Cardiac muscle cell (in vitro differentiated cells and primary cell): Measurements from ENCODE around the gene BOLL. TPM values are rescaled to one million over a fixed set of nuclear protein-coding genes. Genes with fewer than 3 reads are reported as not detected.

Experiments used
- DNase-seq, 2 donors: peaks; one replicate each; pipeline versions ENCODE4 v3.0.0 to v3.0.0-alpha.2; 2010 to 2017; ENCODE audit warnings: low read depth in 1 of 2, low spot score in 1 of 2
- H3K27ac ChIP-seq: fragments of 200-600 bp; sonication (generic); 2 replicates; pipeline ENCODE4 v1.5.1; 2016
- H3K27me3 ChIP-seq: fragments of 200-600 bp; sonication (generic); 2 replicates; pipeline ENCODE4 v1.6.0; 2016; ENCODE audit warnings: control low read depth
- H3K36me3 ChIP-seq: fragments of 200-600 bp; sonication (generic); 2 replicates; pipeline ENCODE4 v1.5.1; 2016; ENCODE audit warnings: control low read depth
- H3K4me1 ChIP-seq: fragments of 200-600 bp; sonication (generic); 2 replicates; pipeline ENCODE4 v1.8.1; 2017; ENCODE audit warnings: low read depth, mild to moderate bottlenecking, mixed run types
- H3K4me3 ChIP-seq: fragments of 200-600 bp; sonication (generic); 2 replicates; pipeline ENCODE4 v1.5.1; 2016; ENCODE audit warnings: mild to moderate bottlenecking
- H3K9me3 ChIP-seq: fragments of 200-600 bp; sonication (generic); 2 replicates; pipeline ENCODE4 v1.5.1; 2017; ENCODE audit warnings: low read depth, mild to moderate bottlenecking, control low read depth
- polyA plus RNA-seq: library from polyadenylated mRNA; unstranded; fragments of >200 nt; fragmentation: Nextera tagmentation; extraction: Ambion mirVana; gene quantifications from 2 replicates; pipeline ENCODE4 v1.2.1, GENCODE V29; 2016
- total RNA-seq: library from RNA; depleted of rRNA; stranded (reverse); fragments of >200 nt; gene quantifications from 2 replicates; pipeline ENCODE4 v1.2.3, GENCODE V29; 2016
- TF ChIP-seq, protein P1 (sequence below): IDR thresholded peaks from 2 replicates; pipeline ENCODE4 v1.5.1; 2012; ENCODE audit warnings: low read depth, mild to moderate bottlenecking, low read length

BOLL gene
- total and polyA plus RNA-seq, 2 experiments from 2014 or later: 0.21 TPM; not detected in 1

DNA sequence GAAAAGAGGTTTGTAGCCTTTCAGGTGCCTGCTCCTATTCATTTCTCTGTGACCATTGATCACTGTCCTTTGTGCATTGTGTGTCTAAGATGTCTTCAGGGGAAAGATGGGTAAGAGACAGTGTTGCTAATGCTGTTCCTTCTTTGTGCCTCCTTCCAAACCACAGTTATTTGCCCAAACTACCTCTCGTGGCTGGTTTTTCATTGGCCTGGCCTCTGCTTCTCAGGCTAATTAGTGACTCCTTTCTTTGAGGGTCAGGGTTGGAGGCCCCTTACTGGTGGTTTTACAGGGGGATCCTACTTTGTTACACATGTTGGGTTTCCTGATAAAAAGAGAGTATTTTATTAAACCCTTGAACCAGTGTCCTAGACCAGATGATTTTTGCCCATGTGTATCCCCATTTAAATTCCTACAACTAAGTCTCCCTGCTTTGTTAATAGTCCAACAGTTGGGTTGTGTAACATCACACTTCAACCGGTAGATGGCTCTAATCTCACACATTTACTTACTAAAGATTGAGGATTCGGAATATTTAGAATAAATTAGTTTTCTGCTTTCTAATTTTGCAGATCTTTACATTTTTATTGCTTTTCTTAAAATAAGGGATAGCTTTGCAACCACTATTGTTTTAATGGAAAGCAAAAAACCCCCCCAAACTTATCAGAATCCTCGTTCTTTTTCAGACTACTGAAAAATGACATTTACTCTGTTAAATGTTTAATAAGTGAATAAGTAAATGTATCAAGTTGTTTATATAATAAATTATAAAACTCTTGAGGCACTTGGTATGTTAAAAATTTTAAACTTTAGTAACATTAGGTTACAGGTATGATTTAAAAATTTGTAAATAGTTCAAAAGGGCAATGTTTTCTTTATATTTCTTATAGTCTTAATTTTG, 77.6 kb downstream of the BOLL start:
- peaks cover 21% of the 10 kb centered on the region for H3K4me1 ChIP-seq
- TF ChIP-seq, protein P1, sequence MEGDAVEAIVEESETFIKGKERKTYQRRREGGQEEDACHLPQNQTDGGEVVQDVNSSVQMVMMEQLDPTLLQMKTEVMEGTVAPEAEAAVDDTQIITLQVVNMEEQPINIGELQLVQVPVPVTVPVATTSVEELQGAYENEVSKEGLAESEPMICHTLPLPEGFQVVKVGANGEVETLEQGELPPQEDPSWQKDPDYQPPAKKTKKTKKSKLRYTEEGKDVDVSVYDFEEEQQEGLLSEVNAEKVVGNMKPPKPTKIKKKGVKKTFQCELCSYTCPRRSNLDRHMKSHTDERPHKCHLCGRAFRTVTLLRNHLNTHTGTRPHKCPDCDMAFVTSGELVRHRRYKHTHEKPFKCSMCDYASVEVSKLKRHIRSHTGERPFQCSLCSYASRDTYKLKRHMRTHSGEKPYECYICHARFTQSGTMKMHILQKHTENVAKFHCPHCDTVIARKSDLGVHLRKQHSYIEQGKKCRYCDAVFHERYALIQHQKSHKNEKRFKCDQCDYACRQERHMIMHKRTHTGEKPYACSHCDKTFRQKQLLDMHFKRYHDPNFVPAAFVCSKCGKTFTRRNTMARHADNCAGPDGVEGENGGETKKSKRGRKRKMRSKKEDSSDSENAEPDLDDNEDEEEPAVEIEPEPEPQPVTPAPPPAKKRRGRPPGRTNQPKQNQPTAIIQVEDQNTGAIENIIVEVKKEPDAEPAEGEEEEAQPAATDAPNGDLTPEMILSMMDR: peak; percentile 69
- H3K4me3 ChIP-seq: peak overlapping the region; percentile 76
- H3K9me3 ChIP-seq: no peaks in the 10 kb centered on the region
- H3K27ac ChIP-seq: no peak overlapping the region
- peak; percentile 48 to 72 for DNase-seq
- no peaks in the 10 kb centered on the region for H3K27me3 ChIP-seq
- H3K36me3 ChIP-seq: no peaks in the 10 kb centered on the region

DNA sequence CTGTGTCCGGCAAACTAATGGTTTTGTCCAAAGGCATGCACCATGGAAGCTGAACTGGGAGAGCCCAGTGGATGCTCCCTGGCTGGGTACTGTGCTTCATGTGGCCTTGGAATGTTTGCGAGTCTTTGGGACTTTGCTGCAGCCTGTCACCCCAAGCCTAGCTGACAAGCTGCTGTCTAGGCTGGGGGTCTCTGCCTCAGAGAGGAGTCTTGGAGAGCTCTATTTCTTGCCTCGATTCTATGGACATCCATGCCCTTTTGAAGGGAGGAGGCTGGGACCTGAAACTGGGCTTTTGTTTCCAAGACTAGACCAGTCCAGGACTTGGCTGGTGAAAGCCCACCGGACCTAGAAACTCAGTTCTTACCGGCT, 78.3 kb downstream of the BOLL start:
- H3K9me3 ChIP-seq: no peaks in the 10 kb centered on the region
- no peak for DNase-seq
- no peaks in the 10 kb centered on the region for H3K27me3 ChIP-seq
- H3K4me1 ChIP-seq: peaks cover 21% of the 10 kb centered on the region
- TF ChIP-seq, protein P1: no peak
- peak overlapping the region; percentile 76 for H3K4me3 ChIP-seq
- no peaks in the 10 kb centered on the region for H3K36me3 ChIP-seq
- no peak overlapping the region for H3K27ac ChIP-seq

DNA sequence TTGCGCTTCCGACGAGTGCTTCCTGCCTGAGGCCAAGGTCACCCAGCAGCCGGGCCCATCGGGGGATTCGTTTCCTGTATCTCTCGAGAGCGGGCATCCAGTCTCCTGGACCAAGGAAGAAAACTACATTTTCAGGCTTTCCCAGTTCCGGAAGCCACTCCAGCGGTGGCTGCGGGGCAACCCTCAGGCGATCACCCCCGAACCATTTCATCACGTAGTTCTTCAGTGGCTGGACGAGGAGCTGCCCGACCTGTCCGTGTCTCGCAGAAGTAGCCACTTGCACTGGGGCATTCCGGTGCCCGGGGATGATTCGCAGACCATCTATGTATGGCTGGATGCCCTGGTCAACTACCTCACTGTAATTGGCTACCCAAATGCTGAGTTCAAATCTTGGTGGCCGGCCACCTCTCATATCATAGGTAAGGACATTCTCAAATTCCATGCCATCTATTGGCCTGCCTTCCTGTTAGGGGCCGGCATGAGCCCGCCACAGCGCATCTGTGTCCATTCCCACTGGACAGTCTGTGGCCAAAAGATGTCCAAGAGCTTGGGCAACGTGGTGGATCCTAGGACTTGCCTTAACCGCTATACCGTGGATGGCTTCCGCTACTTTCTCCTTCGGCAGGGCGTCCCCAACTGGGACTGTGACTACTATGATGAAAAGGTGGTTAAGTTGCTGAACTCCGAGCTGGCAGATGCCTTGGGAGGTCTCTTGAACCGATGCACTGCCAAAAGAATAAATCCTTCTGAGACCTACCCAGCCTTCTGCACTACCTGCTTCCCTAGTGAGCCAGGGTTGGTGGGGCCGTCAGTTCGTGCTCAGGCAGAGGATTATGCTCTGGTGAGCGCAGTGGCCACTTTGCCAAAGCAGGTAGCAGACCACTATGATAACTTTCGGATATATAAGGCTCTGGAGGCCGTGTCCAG, 78.9 kb downstream of the BOLL start:
- DNase-seq: no peak
- no peak overlapping the region for H3K27ac ChIP-seq
- H3K27me3 ChIP-seq: no peaks in the 10 kb centered on the region
- no peaks in the 10 kb centered on the region for H3K9me3 ChIP-seq
- TF ChIP-seq, protein P1: no peak
- peak overlapping the region; percentile 76 for H3K4me3 ChIP-seq
- no peaks in the 10 kb centered on the region for H3K36me3 ChIP-seq
- H3K4me1 ChIP-seq: peaks cover 21% of the 10 kb centered on the region

GRCh38 chr2:197705121-197705911, 79.8 kb downstream of the BOLL start, which contains the start of gene MARS2:
Gene MARS2 (plus strand): TSS chr2:197705369. CDS start chr2:197705406, 37 bp downstream.
- Histone ChIP-seq H3K4me1 (peaks cover 21% of the 10 kb centered on the region), H3K36me3 (no peaks in the 10 kb centered on the region), H3K4me3 (peak within 1 kb of the TSS; percentile 76), H3K9me3 (no peaks in the 10 kb centered on the region), H3K27me3 (no peaks in the 10 kb centered on the region), H3K27ac (peak within 1 kb of the TSS; percentile 93)
- TF ChIP-seq, protein P1: no peak
- DNase-seq: peak; percentile 96
